ENCODE results near the gene ARIH2.

The ARIH2 gene

GRCh38 chr3:48989126-48989795, 70.6 kb downstream of the ARIH2 start:
- in situ Hi-C loops (cut with MboI; ENCODE audit: low pct_unique_long_range_greater_than_20kb, low sequenced_read_pairs, unreplicated experiment), result no loop called here
- DNase-seq (ENCODE audit: low spot score), result no peak
- TF ChIP-seq CTCF (IDR thresholded peaks at IDR 0.05; ENCODE audit: extremely low read depth, insufficient read depth, missing control alignments), result no peak

- TF ChIP-seq CTCF (IDR thresholded peaks at IDR 0.05; ENCODE audit: extremely low read depth, insufficient read depth, missing control alignments), result peak; percentile 24
- DNase-seq (ENCODE audit: low spot score), result peak; percentile 83
- in situ Hi-C loops (cut with MboI; ENCODE audit: low pct_unique_long_range_greater_than_20kb, low sequenced_read_pairs, unreplicated experiment), result no loop called here
Measured at GRCh38 chr3:48989796-48990635, 71.4 kb downstream of the ARIH2 start, which contains the start of gene P4HTM. Gene P4HTM, plus strand, starts transcription at chr3:48990241. Its CDS starts 16 bp downstream, at chr3:48990257.

- in situ Hi-C loops (cut with MboI; ENCODE audit: low pct_unique_long_range_greater_than_20kb, low sequenced_read_pairs, unreplicated experiment), result no loop called here
- TF ChIP-seq CTCF (IDR thresholded peaks at IDR 0.05; ENCODE audit: extremely low read depth, insufficient read depth, missing control alignments), result no peak
- DNase-seq (ENCODE audit: low spot score), result no peak
Measured at GRCh38 chr3:48990636-48991469, 72.2 kb downstream of the ARIH2 start.

GRCh38 chr3:48991851-48992545, 73.4 kb downstream of the ARIH2 start:
- DNase-seq (ENCODE audit: low spot score), result no peak
- in situ Hi-C loops (cut with MboI; ENCODE audit: low pct_unique_long_range_greater_than_20kb, low sequenced_read_pairs, unreplicated experiment), result no loop called here
- no peak for TF ChIP-seq CTCF (IDR thresholded peaks at IDR 0.05; ENCODE audit: extremely low read depth, insufficient read depth, missing control alignments)

- in situ Hi-C loops (cut with MboI; ENCODE audit: low pct_unique_long_range_greater_than_20kb, low sequenced_read_pairs, unreplicated experiment), result no loop called here
- TF ChIP-seq CTCF (IDR thresholded peaks at IDR 0.05; ENCODE audit: extremely low read depth, insufficient read depth, missing control alignments), result no peak
Measured at GRCh38 chr3:48993834-48994233, 75.2 kb downstream of the ARIH2 start.

GRCh38 chr3:48996640-48997039, 78.0 kb downstream of the ARIH2 start:
- TF ChIP-seq CTCF (IDR thresholded peaks at IDR 0.05; ENCODE audit: extremely low read depth, insufficient read depth, missing control alignments), result no peak
- no peak for DNase-seq (ENCODE audit: low spot score)
- in situ Hi-C loops (cut with MboI; ENCODE audit: low pct_unique_long_range_greater_than_20kb, low sequenced_read_pairs, unreplicated experiment), result no loop called here

More at GRCh38 chr3:48993834-48994233, 75.2 kb downstream of the ARIH2 start:
- no peak for DNase-seq (ENCODE audit: low spot score)
